Prostate gland (tissue), 2 donors: Measurements from ENCODE around the gene BRSK1. TPM values are rescaled to one million over a fixed set of nuclear protein-coding genes. Genes with fewer than 3 reads are reported as not detected.

ENCODE experiments used
- DNase-seq: peaks from one replicate; pipeline ENCODE4 v3.0.0-alpha.2; 2019; ENCODE audit warnings: low spot score
- H3K27ac ChIP-seq, 2 donors: fragments of 200-600 bp; sonication (generic); 2 replicates each; pipeline ENCODE4 v1.5.1; 2017 to 2019
- H3K27me3 ChIP-seq: fragments of 200-600 bp; sonication (generic); replicated peaks from 2 replicates; pipeline ENCODE4 v1.5.1; 2019; ENCODE audit not compliant: insufficient read depth
- H3K36me3 ChIP-seq, 2 donors: fragments of 200-600 bp; sonication (generic); 1 replicate in 1 of 2; 2 replicates in 1 of 2; pipeline versions ENCODE4 v1.5.1 to v1.8.1; 2017 to 2019
- H3K4me1 ChIP-seq: fragments of 200-600 bp; sonication (generic); replicated peaks from 2 replicates; pipeline ENCODE4 v1.5.1; 2019
- H3K4me3 ChIP-seq, 2 donors: fragments of 200-600 bp; sonication (generic); 2 replicates each; pipeline ENCODE4 v1.5.1; 2017 to 2019
- H3K9me3 ChIP-seq: fragments of 200-600 bp; sonication (generic); 2 replicates; pipeline ENCODE4 v1.5.1; 2017
- POLR2A ChIP-seq: fragments of 450-650 bp; IDR thresholded peaks from one replicate; pipeline ENCODE4 v1.6.1; 2016; ENCODE audit warnings: antibody characterized with exemption, mild to moderate bottlenecking
- POLR2AphosphoS5 ChIP-seq: sonication (generic); formaldehyde crosslinking; IDR thresholded peaks from one replicate; pipeline ENCODE4 v1.6.1; 2017; ENCODE audit warnings: antibody characterized with exemption
- WGBS: methylation state at CpG from one replicate; pipeline ENCODE4 v1.1.5; 2018; 5-methylcytosine and 5-hydroxymethylcytosine counted together
- intact Hi-C: fragments of 100-400 bp; cut with DNase I; formaldehyde crosslinking; loops from one replicate; pipeline ENCODE4 v1.14.2; 2022
- total RNA-seq, 2 donors: library from RNA; depleted of rRNA; stranded (reverse); fragments of >200 nt; gene quantifications; one replicate each; pipeline ENCODE4 v1.1.0, GENCODE V29; 2016
- TF ChIP-seq, protein P1 (sequence below), 4 experiments: fragments of 200-600 bp in 2 of 4; fragments of 450-650 bp in 2 of 4; sonication (generic) in 2 of 4; IDR thresholded peaks; 1 replicate in 3 of 4; 2 replicates in 1 of 4; pipeline ENCODE4 v1.5.1; 2016 to 2019; ENCODE audit warnings: antibody characterized with exemption in 4 of 4, mild to moderate bottlenecking in 2 of 4, moderate library complexity in 2 of 4

BRSK1 gene
- total RNA-seq, 2 donors from 2014 or later, result 1.4 to 10.9 TPM

GRCh38 chr19:55250262-55251036 lies 33.3 kb upstream of the BRSK1 start:
- Histone ChIP-seq H3K27ac (no peak overlapping the region), H3K9me3 (no peaks in the 10 kb centered on the region), H3K4me3 (no peak overlapping the region), H3K4me1 (no peaks in the 10 kb centered on the region), H3K36me3 (peaks cover 4 to 14% of the 10 kb centered on the region in 2 donors), H3K27me3 (no peaks in the 10 kb centered on the region)
- 91% methylated on average over 18 of the region's 18 CpGs for WGBS
- TF ChIP-seq POLR2A (no peak), POLR2AphosphoS5 (no peak)
- TF ChIP-seq, protein P1, sequence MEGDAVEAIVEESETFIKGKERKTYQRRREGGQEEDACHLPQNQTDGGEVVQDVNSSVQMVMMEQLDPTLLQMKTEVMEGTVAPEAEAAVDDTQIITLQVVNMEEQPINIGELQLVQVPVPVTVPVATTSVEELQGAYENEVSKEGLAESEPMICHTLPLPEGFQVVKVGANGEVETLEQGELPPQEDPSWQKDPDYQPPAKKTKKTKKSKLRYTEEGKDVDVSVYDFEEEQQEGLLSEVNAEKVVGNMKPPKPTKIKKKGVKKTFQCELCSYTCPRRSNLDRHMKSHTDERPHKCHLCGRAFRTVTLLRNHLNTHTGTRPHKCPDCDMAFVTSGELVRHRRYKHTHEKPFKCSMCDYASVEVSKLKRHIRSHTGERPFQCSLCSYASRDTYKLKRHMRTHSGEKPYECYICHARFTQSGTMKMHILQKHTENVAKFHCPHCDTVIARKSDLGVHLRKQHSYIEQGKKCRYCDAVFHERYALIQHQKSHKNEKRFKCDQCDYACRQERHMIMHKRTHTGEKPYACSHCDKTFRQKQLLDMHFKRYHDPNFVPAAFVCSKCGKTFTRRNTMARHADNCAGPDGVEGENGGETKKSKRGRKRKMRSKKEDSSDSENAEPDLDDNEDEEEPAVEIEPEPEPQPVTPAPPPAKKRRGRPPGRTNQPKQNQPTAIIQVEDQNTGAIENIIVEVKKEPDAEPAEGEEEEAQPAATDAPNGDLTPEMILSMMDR (IDR thresholded peaks at IDR 0.05), result no peak
- intact Hi-C loops, result no loop called here
- DNase-seq, result no peak

- Histone ChIP-seq H3K27ac (no peak overlapping the region), H3K4me3 (no peak overlapping the region), H3K36me3 (peaks cover 3% of the 10 kb centered on the region in 2 donors), H3K27me3 (no peaks in the 10 kb centered on the region), H3K9me3 (no peaks in the 10 kb centered on the region), H3K4me1 (peaks cover under 1% of the 10 kb centered on the region)
- TF ChIP-seq POLR2A (no peak), POLR2AphosphoS5 (no peak)
- TF ChIP-seq, protein P1 (IDR thresholded peaks at IDR 0.05), result no peak
- WGBS, result 64% methylated on average over 19 of the region's 19 CpGs
- no peak for DNase-seq
- intact Hi-C loops, result no loop called here
Measured at GRCh38 chr19:55251341-55252081, 32.3 kb upstream of the BRSK1 start.

DNA sequence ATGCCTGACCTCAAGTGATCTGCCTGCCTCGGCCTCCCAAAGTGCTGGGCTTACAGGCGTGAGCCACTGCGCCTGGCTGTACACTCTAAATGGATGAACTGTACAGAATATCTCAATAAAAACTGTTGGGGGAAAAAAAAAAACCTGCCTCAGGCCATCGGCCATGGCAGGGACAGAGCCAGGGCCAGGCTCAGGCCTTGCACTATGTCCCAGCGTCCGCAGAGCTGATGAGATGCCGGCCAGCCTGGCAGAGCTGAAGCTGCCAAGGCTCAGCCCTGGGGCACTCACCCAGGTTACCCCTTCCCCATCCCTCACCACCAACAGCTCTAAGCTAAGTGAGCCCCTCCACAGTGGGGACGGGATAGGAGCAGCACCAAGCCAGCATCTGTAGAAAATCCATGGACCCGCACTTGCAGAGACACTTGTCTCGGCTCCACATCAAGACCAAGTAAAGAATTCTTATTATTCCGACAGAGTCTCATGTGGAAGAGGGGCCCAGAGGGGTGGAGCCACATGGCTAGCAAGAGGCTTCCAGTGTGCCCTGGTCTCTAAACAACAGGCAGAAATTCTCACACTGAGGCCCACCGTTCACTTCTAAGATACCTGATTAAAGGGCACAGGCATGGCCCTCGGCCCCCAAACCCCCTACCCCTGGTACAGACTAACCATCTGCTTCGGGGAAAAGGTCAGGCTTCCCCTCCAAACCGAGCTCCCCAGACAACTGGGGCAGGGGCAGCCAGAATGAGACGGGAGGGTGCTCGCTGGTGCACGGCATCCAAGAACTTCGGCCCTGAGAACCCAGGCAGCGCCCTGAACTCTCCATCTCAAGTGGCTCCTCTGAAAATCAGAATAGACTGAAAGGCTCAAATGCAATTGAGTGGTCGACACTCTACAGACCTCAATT lies 30.8 kb upstream of the BRSK1 start:
- Histone ChIP-seq H3K9me3 (no peaks in the 10 kb centered on the region), H3K4me1 (peaks cover 7% of the 10 kb centered on the region), H3K4me3 (no peak overlapping the region), H3K27ac (no peak overlapping the region), H3K36me3 (no peaks in the 10 kb centered on the region), H3K27me3 (no peaks in the 10 kb centered on the region)
- 88% methylated on average over 21 of the region's 21 CpGs for WGBS
- no peak for TF ChIP-seq POLR2AphosphoS5
- TF ChIP-seq, protein P1 (IDR thresholded peaks at IDR 0.05), result no peak
- TF ChIP-seq POLR2A, result no peak
- DNase-seq, result no peak
- intact Hi-C loops, result no loop called here

DNA sequence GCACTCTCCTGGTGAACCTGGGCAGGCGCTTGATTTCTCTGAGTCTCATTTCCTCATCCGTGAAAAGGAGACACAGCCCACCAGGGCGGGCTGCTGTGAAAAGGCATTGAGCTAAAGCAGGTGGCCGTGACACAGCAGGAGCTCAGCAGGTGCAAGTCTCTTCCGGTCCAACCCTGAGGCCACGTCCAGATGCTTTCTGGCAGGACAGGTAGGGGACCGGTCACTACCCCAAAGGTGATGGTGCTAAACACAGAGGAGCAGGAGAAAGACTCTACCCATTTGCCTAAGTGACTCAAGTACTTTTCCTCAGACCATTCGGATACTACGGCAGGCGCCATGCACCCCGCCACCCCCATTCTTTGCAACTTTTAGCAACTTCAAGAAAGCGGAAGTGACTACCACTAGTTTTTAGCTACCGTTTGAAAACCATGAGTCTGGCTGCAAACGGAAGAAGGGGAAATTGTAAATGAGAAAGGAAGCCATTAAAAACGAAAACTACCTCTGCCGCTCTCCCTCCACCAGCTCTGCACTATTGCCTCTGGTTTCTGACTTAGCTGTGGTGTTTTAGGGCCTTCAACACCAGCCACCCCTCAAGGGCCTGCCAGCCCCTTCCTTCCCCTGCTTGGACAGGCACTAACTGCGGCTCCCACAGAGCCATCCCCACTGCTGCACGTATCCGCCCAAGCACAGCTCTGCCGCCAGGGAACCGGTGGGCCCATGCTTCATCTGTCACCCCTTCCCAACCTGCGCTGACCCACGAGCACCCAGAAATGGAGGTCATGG lies 29.8 kb upstream of the BRSK1 start:
- Histone ChIP-seq H3K9me3 (no peaks in the 10 kb centered on the region), H3K27me3 (no peaks in the 10 kb centered on the region), H3K27ac (no peak overlapping the region), H3K36me3 (no peaks in the 10 kb centered on the region), H3K4me1 (peaks cover 7% of the 10 kb centered on the region), H3K4me3 (no peak overlapping the region)
- 73% methylated on average over 23 of the region's 23 CpGs for WGBS
- intact Hi-C loops, result no loop called here
- TF ChIP-seq, protein P1 (IDR thresholded peaks at IDR 0.05), result no peak
- TF ChIP-seq POLR2AphosphoS5, result no peak
- TF ChIP-seq POLR2A, result no peak
- no peak for DNase-seq
